Ovary (tissue), 9 donors: ENCODE measurements around the gene PRKCD. TPM values are rescaled to one million over a fixed set of nuclear protein-coding genes. Genes with fewer than 3 reads are reported as not detected.

Experiments used
- DNase-seq, 5 donors: peaks; one replicate each; pipeline ENCODE4 v3.0.0-alpha.2; 2019 to 2020
- H3K27ac ChIP-seq, 2 donors: fragments of 200-600 bp; one replicate each; pipeline versions ENCODE4 v1.5.1 to v1.8.0; 2019 to 2022
- H3K27me3 ChIP-seq: fragments of 200-600 bp; one replicate; pipeline ENCODE4 v1.8.0; 2022
- H3K36me3 ChIP-seq: fragments of 200-600 bp; sonication (generic); one replicate; pipeline ENCODE4 v1.5.1; 2019
- H3K4me1 ChIP-seq: one replicate; pipeline ENCODE4 v1.8.1; 2013; ENCODE audit warnings: mild to moderate bottlenecking, moderate library complexity; ENCODE audit not compliant: insufficient read depth
- H3K4me3 ChIP-seq: fragments of 200-600 bp; sonication (generic); one replicate; pipeline ENCODE4 v1.5.1; 2017
- H3K9me3 ChIP-seq, 2 donors: fragments of 200-600 bp in 1 of 2; sonication (generic) in 1 of 2; one replicate each; pipeline versions ENCODE4 v1.5.1 to v1.8.1; 2013 to 2019; ENCODE audit warnings: mild to moderate bottlenecking in 1 of 2, moderate library complexity in 1 of 2
- CTCF ChIP-seq, 3 donors: fragments of 450-650 bp in 2 of 3; fragments of 200-600 bp in 1 of 3; IDR thresholded peaks; one replicate each; pipeline versions ENCODE4 v1.5.1 to v1.8.0; 2016 to 2022; ENCODE audit warnings: antibody characterized with exemption in 3 of 3, mild to moderate bottlenecking in 1 of 3
- EP300 ChIP-seq: sonication (generic); formaldehyde crosslinking; IDR thresholded peaks from one replicate; pipeline ENCODE4 v1.6.1; 2017; ENCODE audit warnings: antibody characterized with exemption
- POLR2A ChIP-seq: fragments of 450-650 bp; IDR thresholded peaks from one replicate; pipeline ENCODE4 v1.6.1; 2017; ENCODE audit warnings: antibody characterized with exemption, mild to moderate bottlenecking, moderate library complexity
- WGBS, 3 donors: extraction: QIAGEN DNeasy Blood & Tissue Kit in 1 of 3; methylation state at CpG; one replicate each; pipeline versions ENCODE4 v1.1.5 to v1.1.7; 2013 to 2017; 5-methylcytosine and 5-hydroxymethylcytosine counted together
- intact Hi-C, 4 donors: fragments of 100-400 bp; cut with DNase I; formaldehyde crosslinking; loops; one replicate each; pipeline versions ENCODE4 v1.11.0 to v1.15.1; 2022 to 2023
- polyA plus RNA-seq, 2 donors: library from polyadenylated mRNA; stranded (reverse); fragments of 200-250 nt in 1 of 2; fragments of 350-450 nt in 1 of 2; fragmentation: Illumina TruSeq in 1 of 2; extraction: RNeasy Lipid Tissue Mini Kit (QIAGEN cat#74804) in 1 of 2; gene quantifications; one replicate each; pipeline ENCODE4 v1.2.3, GENCODE V29; 2013 to 2014
- total RNA-seq, 7 donors: library from RNA; depleted of rRNA in 2 of 7; stranded (reverse); fragments of >200 nt in 2 of 7; fragmentation: NEBNext Ultra II Directional in 3 of 7; extraction: Animal tissue kit (Norgen Biotek cat#: 25700) in 3 of 7; gene quantifications; one replicate each; pipeline versions ENCODE4 v1.1.0 to v1.2.4, GENCODE V29; 2016 to 2023
- donor health status: DM: no; HTN: no; CAD: no; lungs with moderate emphysema.
- donor health status: DM: no; HTN: no; CAD: no.
- donor health status: Bipolar disorder and iron deficiency.
- donor health status: DM: yes; HTN: yes; CAD: no.
- donor health status: DM: no; HTN: no; CAD: no.
- donor health status: DM: yes; HTN: yes; CAD: no.

Gene PRKCD
- total and polyA plus RNA-seq, 9 donors = 6.6 to 22.2 (median 15.2) TPM

- H3K4me1 ChIP-seq = peaks cover 2% of the 10 kb centered on the region
- no peak for DNase-seq
- no peaks in the 10 kb centered on the region for H3K36me3 ChIP-seq
- 69 to 86% (median 70%) methylated on average over 3 of the region's 3 CpGs for WGBS, 3 donors
- H3K9me3 ChIP-seq = no peaks in the 10 kb centered on the region
- no peak overlapping the region for H3K4me3 ChIP-seq
- H3K27ac ChIP-seq = no peak overlapping the region
- H3K27me3 ChIP-seq = no peaks in the 10 kb centered on the region
- TF ChIP-seq CTCF (IDR thresholded peaks at IDR 0.05) (no peak), EP300 (no peak), POLR2A (no peak)
- intact Hi-C loops = no loop called here
Measured at GRCh38 chr3:53199834-53200233, 38.8 kb downstream of the PRKCD start.

- H3K4me1 ChIP-seq = peaks cover under 1% of the 10 kb centered on the region
- TF ChIP-seq CTCF (IDR thresholded peaks at IDR 0.05) (no peak), POLR2A (no peak), EP300 (no peak)
- intact Hi-C loops = no loop called here
- 82 to 86% (median 83%) methylated on average over 19 of the region's 19 CpGs for WGBS, 3 donors
- DNase-seq = no peak
- no peak overlapping the region for H3K4me3 ChIP-seq
- H3K9me3 ChIP-seq = no peaks in the 10 kb centered on the region
- H3K27ac ChIP-seq = no peak overlapping the region
- H3K27me3 ChIP-seq = no peaks in the 10 kb centered on the region
- no peaks in the 10 kb centered on the region for H3K36me3 ChIP-seq
Measured at GRCh38 chr3:53200501-53201498, 39.8 kb downstream of the PRKCD start.

- no peaks in the 10 kb centered on the region for H3K4me1 ChIP-seq
- no peak overlapping the region for H3K4me3 ChIP-seq
- TF ChIP-seq POLR2A (no peak), CTCF (IDR thresholded peaks at IDR 0.05) (no peak), EP300 (no peak)
- H3K27me3 ChIP-seq = no peaks in the 10 kb centered on the region
- intact Hi-C loops = no loop called here
- no peaks in the 10 kb centered on the region for H3K36me3 ChIP-seq
- no peaks in the 10 kb centered on the region for H3K9me3 ChIP-seq
- no peak overlapping the region for H3K27ac ChIP-seq
- DNase-seq = no peak
- 79 to 87% (median 81%) methylated on average over 14 of the region's 14 CpGs for WGBS, 3 donors
Measured at GRCh38 chr3:53202331-53203015, 41.5 kb downstream of the PRKCD start.

GRCh38 chr3:53211706-53212702, 51.0 kb downstream of the PRKCD start:
- WGBS, 3 donors = 77 to 81% (median 77%) methylated on average over 9 of the region's 9 CpGs
- Histone ChIP-seq H3K36me3 (no peaks in the 10 kb centered on the region), H3K27ac (no peak overlapping the region), H3K4me1 (no peaks in the 10 kb centered on the region), H3K9me3 (no peaks in the 10 kb centered on the region), H3K27me3 (no peaks in the 10 kb centered on the region), H3K4me3 (no peak overlapping the region)
- no peak for TF ChIP-seq CTCF (IDR thresholded peaks at IDR 0.05)
- TF ChIP-seq EP300 = no peak
- no peak for TF ChIP-seq POLR2A
- DNase-seq = no peak
- intact Hi-C loops = no loop called here
